HepG2 (cell line): ENCODE results near the gene IMP3. TPM values are rescaled to one million over a fixed set of nuclear protein-coding genes. Genes with fewer than 3 reads are reported as not detected.
"Not testable (repeated sequence)": the region's sequence is repeated elsewhere in the genome, so short reads cannot be mapped to it uniquely, and the experiment has no call there.

Source experiments
- AHR ChIP-seq: IDR thresholded peaks from 2 replicates; pipeline ENCODE4 v1.6.1; 2018; ENCODE audit warnings: missing genetic modification reagents, missing compliant biosample characterization
- ARNT2 ChIP-seq: sonication (generic); formaldehyde crosslinking; IDR thresholded peaks from 2 replicates; pipeline ENCODE4 v1.8.0; 2022; ENCODE audit warnings: mild to moderate bottlenecking, low read depth, missing genetic modification reagents, moderate library complexity
- CTCF ChIP-seq: sonication (generic); formaldehyde crosslinking; IDR thresholded peaks from 2 replicates; pipeline ENCODE4 v1.5.0; 2020; ENCODE audit warnings: mild to moderate bottlenecking, missing genetic modification reagents, moderate library complexity
- FOXC1 ChIP-seq: sonication (generic); formaldehyde crosslinking; IDR thresholded peaks from 2 replicates; pipeline ENCODE4 v1.8.0; 2022; ENCODE audit warnings: mild to moderate bottlenecking, missing genetic modification reagents, borderline replicate concordance
- FOXO1 ChIP-seq: sonication (generic); formaldehyde crosslinking; IDR thresholded peaks from 2 replicates; pipeline ENCODE4 v1.4.0; 2020; ENCODE audit warnings: missing genetic modification reagents
- KAT8 ChIP-seq: IDR thresholded peaks from 2 replicates; pipeline ENCODE4 v1.6.1; 2016; ENCODE audit warnings: missing genetic modification reagents, missing compliant biosample characterization
- KDM3A ChIP-seq: IDR thresholded peaks from 2 replicates; pipeline ENCODE4 v1.6.1; 2018; ENCODE audit warnings: low read depth, missing compliant biosample characterization
- KLF16 ChIP-seq, 2 experiments: sonication (generic) in 1 of 2; formaldehyde crosslinking in 1 of 2; IDR thresholded peaks; 2 replicates each; pipeline versions ENCODE4 v1.6.1 to v1.8.0; 2016 to 2023; ENCODE audit warnings: missing genetic modification reagents in 2 of 2, missing compliant biosample characterization in 1 of 2
- MAX ChIP-seq: IDR thresholded peaks from 2 replicates; pipeline ENCODE4 v1.6.1; 2012; ENCODE audit warnings: inconsistent platforms
- NR2F6 ChIP-seq, 2 experiments: IDR thresholded peaks; 2 replicates each; pipeline ENCODE4 v1.6.1; 2016; ENCODE audit warnings: antibody characterized with exemption in 1 of 2, mild to moderate bottlenecking in 1 of 2
- PCBP1 ChIP-seq: fragments of 200-400 bp; formaldehyde crosslinking; IDR thresholded peaks from 2 replicates; pipeline ENCODE4 v1.6.1; 2017; ENCODE audit warnings: mild to moderate bottlenecking, low read depth, low read length, borderline replicate concordance
- RAD21 ChIP-seq: fragments of 450-650 bp; formaldehyde crosslinking; IDR thresholded peaks from 2 replicates; pipeline ENCODE4 v1.5.0; 2020; ENCODE audit warnings: mild to moderate bottlenecking
- SMC3 ChIP-seq: IDR thresholded peaks from 2 replicates; pipeline ENCODE4 v1.6.1; 2011; ENCODE audit warnings: low read length, improper control_type of control experiment
- SP1 ChIP-seq, 2 experiments: fragments of 450-650 bp in 1 of 2; sonication (generic) in 1 of 2; formaldehyde crosslinking in 1 of 2; IDR thresholded peaks; 2 replicates each; pipeline versions ENCODE4 v1.4.0 to v1.6.1; 2016 to 2020; ENCODE audit warnings: missing genetic modification reagents in 1 of 2
- ZBTB7B ChIP-seq: sonication (generic); formaldehyde crosslinking; IDR thresholded peaks from 2 replicates; pipeline ENCODE4 v1.4.0; 2020; ENCODE audit warnings: missing genetic modification reagents
- ZFX ChIP-seq: sonication (generic); formaldehyde crosslinking; IDR thresholded peaks from 2 replicates; pipeline ENCODE4 v1.4.0; 2020; ENCODE audit warnings: mild to moderate bottlenecking, low read depth, missing genetic modification reagents, moderate library complexity
- ZNF124 ChIP-seq: sonication (generic); formaldehyde crosslinking; IDR thresholded peaks from 2 replicates; pipeline ENCODE4 v1.4.0; 2020; ENCODE audit warnings: missing genetic modification reagents
- ZNF350 ChIP-seq: sonication (generic); formaldehyde crosslinking; IDR thresholded peaks from 2 replicates; pipeline ENCODE4 v1.4.0; 2020; ENCODE audit warnings: mild to moderate bottlenecking, low read depth, missing genetic modification reagents, borderline replicate concordance
- polyA plus RNA-seq, 8 experiments: library from polyadenylated mRNA; depleted of rRNA in 3 of 8; stranded (reverse) in 7 of 8; unstranded in 1 of 8; fragments of >200 nt; fragmentation: Illumina TruSeq in 4 of 8; extraction: Trizol in 4 of 8; gene quantifications; 2 replicates each; pipeline versions ENCODE4 v1.2.1 to v1.2.3, GENCODE V29; 2011 to 2016; ENCODE audit warnings: low read depth in 4 of 8, missing spikeins in 1 of 8, mixed read lengths in 1 of 8; ENCODE audit not compliant: insufficient read depth in 1 of 8
- total RNA-seq, 5 experiments: library from RNA; depleted of rRNA; stranded (reverse); fragments of >200 nt; fragmentation: Illumina TruSeq; extraction: Trizol; gene quantifications; 2 replicates each; pipeline ENCODE4 v1.2.3, GENCODE V29; 2016; ENCODE audit warnings: low read depth in 1 of 5
- TF ChIP-seq, protein P1 (sequence below): sonication (generic); formaldehyde crosslinking; IDR thresholded peaks from 2 replicates; pipeline ENCODE4 v1.4.0; 2020; ENCODE audit warnings: missing genetic modification reagents
- TF ChIP-seq, protein P2 (sequence below): sonication (generic); formaldehyde crosslinking; IDR thresholded peaks from 2 replicates; pipeline ENCODE4 v1.5.1; 2020; ENCODE audit warnings: mild to moderate bottlenecking, missing genetic modification reagents, moderate library complexity

Gene IMP3
- total and polyA plus RNA-seq, 2 of the 13 experiments (the other 11 are each of a cell fraction or from before 2014, with no cell fraction given): 38.3 to 143 TPM

GRCh38 chr15:75683646-75684312 is 43.8 kb upstream of the IMP3 start (continued):
- TF ChIP-seq ZNF350 (CRISPR knock-in tag) (0 out of 2 replicates have a peak, but pooled peaks have one; percentile 1), ZFX (CRISPR knock-in tag) (peak; percentile 62; the same call in 1 of the 2 replicates), ARNT2 (CRISPR knock-in tag) (peak; percentile 52; the same call in 1 of the 2 replicates), PCBP1 (0 out of 2 replicates have a peak, but pooled peaks have one; percentile 44), SP1 (CRISPR knock-in tag; IDR thresholded peaks at IDR 0.05) (0 out of 2 replicates have a peak, but pooled peaks have one; percentile 18), KAT8 (CRISPR knock-in tag) (peak; percentile 28; the same call in 1 of the 2 replicates), ZBTB7B (CRISPR knock-in tag) (peak; percentile 73), NR2F6 (CRISPR knock-in tag; IDR thresholded peaks at IDR 0.05) (0 out of 2 replicates have a peak, but pooled peaks have one; percentile 20), KLF16 (CRISPR knock-in tag; IDR thresholded peaks at IDR 0.05) (0 out of 4 replicates have a peak, but pooled peaks of 1 of the 2 experiments have one; percentile 38), KDM3A (0 out of 2 replicates have a peak, but pooled peaks have one; percentile 27), RAD21 (CRISPR knock-in tag) (peak; percentile 93), MAX (peak; percentile 41; the same call in 1 of the 2 replicates), FOXC1 (0 out of 2 replicates have a peak, but pooled peaks have one; percentile 45), ZNF124 (CRISPR knock-in tag) (0 out of 2 replicates have a peak, but pooled peaks have one; percentile 32), AHR (CRISPR knock-in tag) (0 out of 2 replicates have a peak, but pooled peaks have one; percentile 38), FOXO1 (CRISPR knock-in tag) (peak; percentile 47; the same call in 1 of the 2 replicates), SMC3 (peak; percentile 56), CTCF (CRISPR knock-in tag) (peak; percentile 95)
- TF ChIP-seq SP1, NR2F6 (IDR thresholded peaks at IDR 0.05): not testable (repeated sequence)
- TF ChIP-seq, protein P1, sequence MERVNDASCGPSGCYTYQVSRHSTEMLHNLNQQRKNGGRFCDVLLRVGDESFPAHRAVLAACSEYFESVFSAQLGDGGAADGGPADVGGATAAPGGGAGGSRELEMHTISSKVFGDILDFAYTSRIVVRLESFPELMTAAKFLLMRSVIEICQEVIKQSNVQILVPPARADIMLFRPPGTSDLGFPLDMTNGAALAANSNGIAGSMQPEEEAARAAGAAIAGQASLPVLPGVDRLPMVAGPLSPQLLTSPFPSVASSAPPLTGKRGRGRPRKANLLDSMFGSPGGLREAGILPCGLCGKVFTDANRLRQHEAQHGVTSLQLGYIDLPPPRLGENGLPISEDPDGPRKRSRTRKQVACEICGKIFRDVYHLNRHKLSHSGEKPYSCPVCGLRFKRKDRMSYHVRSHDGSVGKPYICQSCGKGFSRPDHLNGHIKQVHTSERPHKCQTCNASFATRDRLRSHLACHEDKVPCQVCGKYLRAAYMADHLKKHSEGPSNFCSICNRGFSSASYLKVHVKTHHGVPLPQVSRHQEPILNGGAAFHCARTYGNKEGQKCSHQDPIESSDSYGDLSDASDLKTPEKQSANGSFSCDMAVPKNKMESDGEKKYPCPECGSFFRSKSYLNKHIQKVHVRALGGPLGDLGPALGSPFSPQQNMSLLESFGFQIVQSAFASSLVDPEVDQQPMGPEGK (CRISPR knock-in tag): peak; percentile 73
- TF ChIP-seq, protein P2, sequence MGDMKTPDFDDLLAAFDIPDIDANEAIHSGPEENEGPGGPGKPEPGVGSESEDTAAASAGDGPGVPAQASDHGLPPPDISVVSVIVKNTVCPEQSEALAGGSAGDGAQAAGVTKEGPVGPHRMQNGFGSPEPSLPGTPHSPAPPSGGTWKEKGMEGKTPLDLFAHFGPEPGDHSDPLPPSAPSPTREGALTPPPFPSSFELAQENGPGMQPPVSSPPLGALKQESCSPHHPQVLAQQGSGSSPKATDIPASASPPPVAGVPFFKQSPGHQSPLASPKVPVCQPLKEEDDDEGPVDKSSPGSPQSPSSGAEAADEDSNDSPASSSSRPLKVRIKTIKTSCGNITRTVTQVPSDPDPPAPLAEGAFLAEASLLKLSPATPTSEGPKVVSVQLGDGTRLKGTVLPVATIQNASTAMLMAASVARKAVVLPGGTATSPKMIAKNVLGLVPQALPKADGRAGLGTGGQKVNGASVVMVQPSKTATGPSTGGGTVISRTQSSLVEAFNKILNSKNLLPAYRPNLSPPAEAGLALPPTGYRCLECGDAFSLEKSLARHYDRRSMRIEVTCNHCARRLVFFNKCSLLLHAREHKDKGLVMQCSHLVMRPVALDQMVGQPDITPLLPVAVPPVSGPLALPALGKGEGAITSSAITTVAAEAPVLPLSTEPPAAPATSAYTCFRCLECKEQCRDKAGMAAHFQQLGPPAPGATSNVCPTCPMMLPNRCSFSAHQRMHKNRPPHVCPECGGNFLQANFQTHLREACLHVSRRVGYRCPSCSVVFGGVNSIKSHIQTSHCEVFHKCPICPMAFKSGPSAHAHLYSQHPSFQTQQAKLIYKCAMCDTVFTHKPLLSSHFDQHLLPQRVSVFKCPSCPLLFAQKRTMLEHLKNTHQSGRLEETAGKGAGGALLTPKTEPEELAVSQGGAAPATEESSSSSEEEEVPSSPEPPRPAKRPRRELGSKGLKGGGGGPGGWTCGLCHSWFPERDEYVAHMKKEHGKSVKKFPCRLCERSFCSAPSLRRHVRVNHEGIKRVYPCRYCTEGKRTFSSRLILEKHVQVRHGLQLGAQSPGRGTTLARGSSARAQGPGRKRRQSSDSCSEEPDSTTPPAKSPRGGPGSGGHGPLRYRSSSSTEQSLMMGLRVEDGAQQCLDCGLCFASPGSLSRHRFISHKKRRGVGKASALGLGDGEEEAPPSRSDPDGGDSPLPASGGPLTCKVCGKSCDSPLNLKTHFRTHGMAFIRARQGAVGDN: peak; percentile 43; the same call in 1 of the 2 replicates
